Suprapubic skin (tissue), 4 donors: ENCODE results near the gene NPTXR. TPM values are rescaled to one million over a fixed set of nuclear protein-coding genes. Genes with fewer than 3 reads are reported as not detected.

ENCODE experiments used
- DNase-seq, 2 donors: peaks; one replicate each; pipeline ENCODE4 v3.0.0-alpha.2; 2019; ENCODE audit warnings: low spot score in 2 of 2
- H3K27ac ChIP-seq: fragments of 200-600 bp; sonication (generic); one replicate; pipeline ENCODE4 v1.5.1; 2019
- H3K27me3 ChIP-seq: fragments of 200-600 bp; sonication (generic); one replicate; pipeline ENCODE4 v1.5.1; 2019
- H3K36me3 ChIP-seq: fragments of 200-600 bp; sonication (generic); one replicate; pipeline ENCODE4 v1.5.1; 2019
- H3K4me1 ChIP-seq: fragments of 200-600 bp; sonication (generic); one replicate; pipeline ENCODE4 v1.5.1; 2019
- H3K4me3 ChIP-seq: fragments of 200-600 bp; sonication (generic); one replicate; pipeline ENCODE4 v1.5.1; 2019; ENCODE audit warnings: mild to moderate bottlenecking
- H3K9me3 ChIP-seq: fragments of 200-600 bp; sonication (generic); one replicate; pipeline ENCODE4 v1.5.1; 2019
- CTCF ChIP-seq, 2 donors: fragments of 200-600 bp in 1 of 2; fragments of 450-650 bp in 1 of 2; sonication (generic) in 1 of 2; IDR thresholded peaks; one replicate each; pipeline ENCODE4 v1.5.1; 2016 to 2019; ENCODE audit warnings: antibody characterized with exemption in 2 of 2, mild to moderate bottlenecking in 1 of 2, moderate library complexity in 1 of 2
- EP300 ChIP-seq: sonication (generic); formaldehyde crosslinking; IDR thresholded peaks from one replicate; pipeline ENCODE4 v1.6.1; 2017; ENCODE audit warnings: antibody characterized with exemption
- POLR2A ChIP-seq, 2 donors: fragments of 450-650 bp; IDR thresholded peaks; one replicate each; pipeline ENCODE4 v1.6.1; 2017; ENCODE audit warnings: antibody characterized with exemption in 2 of 2, mild to moderate bottlenecking in 2 of 2, moderate library complexity in 2 of 2
- POLR2AphosphoS5 ChIP-seq, 3 donors: sonication (generic); formaldehyde crosslinking; IDR thresholded peaks; one replicate each; pipeline ENCODE4 v1.6.1; 2017; ENCODE audit warnings: antibody characterized with exemption in 3 of 3
- WGBS: methylation state at CpG from one replicate; pipeline ENCODE4 v1.1.5; 2018; 5-methylcytosine and 5-hydroxymethylcytosine counted together
- total RNA-seq, 4 donors: library from RNA; depleted of rRNA; stranded (reverse); fragments of >200 nt; gene quantifications; one replicate each; pipeline ENCODE4 v1.1.0, GENCODE V29; 2016

NPTXR gene
- total RNA-seq, 4 donors from 2014 or later, result 1.0 to 2.4 (median 2.1) TPM

- H3K36me3 ChIP-seq, result no peaks in the 10 kb centered on the region
- TF ChIP-seq EP300, result no peak
- TF ChIP-seq POLR2AphosphoS5 (IDR thresholded peaks at IDR 0.05), result no peak
- TF ChIP-seq CTCF (IDR thresholded peaks at IDR 0.05), result no peak
- TF ChIP-seq POLR2A (IDR thresholded peaks at IDR 0.05), result no peak
- no peak for DNase-seq
- H3K27ac ChIP-seq, result no peak overlapping the region
- H3K4me3 ChIP-seq, result no peak overlapping the region
- no peaks in the 10 kb centered on the region for H3K4me1 ChIP-seq
- 87% methylated on average over 11 of the region's 16 CpGs for WGBS
- no peaks in the 10 kb centered on the region for H3K9me3 ChIP-seq
- H3K27me3 ChIP-seq, result no peaks in the 10 kb centered on the region
Measured at GRCh38 chr22:38831166-38831945, 12.5 kb downstream of the NPTXR start.

GRCh38 chr22:38830845-38831108 lies 13.1 kb downstream of the NPTXR start:
- H3K9me3 ChIP-seq, result no peaks in the 10 kb centered on the region
- DNase-seq, result no peak
- no peaks in the 10 kb centered on the region for H3K36me3 ChIP-seq
- no peaks in the 10 kb centered on the region for H3K4me1 ChIP-seq
- 78% methylated on average over 4 of the region's 7 CpGs for WGBS
- no peak for TF ChIP-seq EP300
- TF ChIP-seq POLR2AphosphoS5 (IDR thresholded peaks at IDR 0.05), result no peak
- TF ChIP-seq POLR2A (IDR thresholded peaks at IDR 0.05), result no peak
- no peak for TF ChIP-seq CTCF (IDR thresholded peaks at IDR 0.05)
- H3K4me3 ChIP-seq, result no peak overlapping the region
- H3K27ac ChIP-seq, result no peak overlapping the region
- no peaks in the 10 kb centered on the region for H3K27me3 ChIP-seq

GRCh38 chr22:38830026-38830844 lies 13.6 kb downstream of the NPTXR start:
- Histone ChIP-seq H3K4me1 (no peaks in the 10 kb centered on the region), H3K36me3 (no peaks in the 10 kb centered on the region), H3K4me3 (no peak overlapping the region), H3K27ac (no peak overlapping the region), H3K9me3 (no peaks in the 10 kb centered on the region), H3K27me3 (no peaks in the 10 kb centered on the region)
- WGBS, result 83% methylated on average over 13 of the region's 17 CpGs
- no peak for DNase-seq
- TF ChIP-seq POLR2AphosphoS5 (IDR thresholded peaks at IDR 0.05) (no peak), POLR2A (IDR thresholded peaks at IDR 0.05) (no peak), EP300 (no peak)

- H3K4me3 ChIP-seq, result no peak overlapping the region
- no peak overlapping the region for H3K27ac ChIP-seq
- H3K36me3 ChIP-seq, result no peaks in the 10 kb centered on the region
- DNase-seq, result no peak
- no peak for TF ChIP-seq POLR2A (IDR thresholded peaks at IDR 0.05)
- no peaks in the 10 kb centered on the region for H3K9me3 ChIP-seq
- H3K27me3 ChIP-seq, result no peaks in the 10 kb centered on the region
- H3K4me1 ChIP-seq, result no peaks in the 10 kb centered on the region
- 91% methylated on average over 4 of the region's 4 CpGs for WGBS
Measured at GRCh38 chr22:38829485-38829884, 14.3 kb downstream of the NPTXR start.

- H3K27ac ChIP-seq, result no peak overlapping the region
- no peaks in the 10 kb centered on the region for H3K4me1 ChIP-seq
- H3K9me3 ChIP-seq, result no peaks in the 10 kb centered on the region
- DNase-seq, result no peak
- H3K4me3 ChIP-seq, result no peak overlapping the region
- H3K36me3 ChIP-seq, result no peaks in the 10 kb centered on the region
- no peaks in the 10 kb centered on the region for H3K27me3 ChIP-seq
- WGBS, result 75% methylated on average over 4 of the region's 10 CpGs
- TF ChIP-seq POLR2AphosphoS5 (IDR thresholded peaks at IDR 0.05) (no peak), EP300 (no peak), CTCF (IDR thresholded peaks at IDR 0.05) (no peak), POLR2A (IDR thresholded peaks at IDR 0.05) (no peak)
Measured at GRCh38 chr22:38828616-38829205, 15.1 kb downstream of the NPTXR start.

- 76% methylated on average over 11 of the region's 11 CpGs for WGBS
Measured at GRCh38 chr22:38828191-38828590, 15.6 kb downstream of the NPTXR start.

More at GRCh38 chr22:38828191-38828590, 15.6 kb downstream of the NPTXR start:
- Histone ChIP-seq H3K36me3 (no peaks in the 10 kb centered on the region), H3K4me1 (no peaks in the 10 kb centered on the region), H3K4me3 (no peak overlapping the region), H3K9me3 (no peaks in the 10 kb centered on the region), H3K27me3 (no peaks in the 10 kb centered on the region), H3K27ac (no peak overlapping the region)
- TF ChIP-seq CTCF (IDR thresholded peaks at IDR 0.05) (no peak), POLR2A (IDR thresholded peaks at IDR 0.05) (no peak), EP300 (no peak), POLR2AphosphoS5 (IDR thresholded peaks at IDR 0.05) (no peak)
- DNase-seq, result no peak
